Lower leg skin (tissue), 4 donors: ENCODE data around the gene KIT. TPM values are rescaled to one million over a fixed set of nuclear protein-coding genes. Genes with fewer than 3 reads are reported as not detected.

Experiments
- DNase-seq, 2 donors: peaks; one replicate each; pipeline ENCODE4 v3.0.0-alpha.2; 2019; ENCODE audit warnings: low spot score in 2 of 2
- H3K4me3 ChIP-seq: fragments of 200-600 bp; sonication (generic); 2 replicates; pipeline ENCODE4 v1.5.1; 2017; ENCODE audit warnings: mild to moderate bottlenecking, low read depth; ENCODE audit not compliant: poor library complexity, severe bottlenecking
- POLR2A ChIP-seq, 2 donors: fragments of 450-650 bp; IDR thresholded peaks; one replicate each; pipeline ENCODE4 v1.6.1; 2016 to 2017; ENCODE audit warnings: antibody characterized with exemption in 2 of 2, mild to moderate bottlenecking in 1 of 2, moderate library complexity in 1 of 2
- WGBS, 2 donors: methylation state at CpG; one replicate each; pipeline ENCODE4 v1.1.5; 2018; 5-methylcytosine and 5-hydroxymethylcytosine counted together
- intact Hi-C: fragments of 100-400 bp; cut with DNase I; formaldehyde crosslinking; loops from one replicate; pipeline ENCODE4 v1.15.0; 2023; ENCODE audit warnings: low total_unique reads
- total RNA-seq, 4 donors: library from RNA; depleted of rRNA; stranded (reverse); fragments of >200 nt; gene quantifications; one replicate each; pipeline ENCODE4 v1.1.0, GENCODE V29; 2016
- TF ChIP-seq, protein P1 (sequence below), 3 donors: fragments of 450-650 bp; IDR thresholded peaks; one replicate each; pipeline ENCODE4 v1.5.1; 2016; ENCODE audit warnings: antibody characterized with exemption in 3 of 3, mild to moderate bottlenecking in 3 of 3, moderate library complexity in 2 of 3

The KIT gene
- total RNA-seq, 4 donors from 2014 or later: 26.1 to 54.7 (median 36.2) TPM

- 61 to 65% methylated on average over 3 of the region's 3 CpGs for whole genome bisulfite sequencing, 2 donors
- intact Hi-C loops: no loop called here
- TF ChIP-seq, protein P1, sequence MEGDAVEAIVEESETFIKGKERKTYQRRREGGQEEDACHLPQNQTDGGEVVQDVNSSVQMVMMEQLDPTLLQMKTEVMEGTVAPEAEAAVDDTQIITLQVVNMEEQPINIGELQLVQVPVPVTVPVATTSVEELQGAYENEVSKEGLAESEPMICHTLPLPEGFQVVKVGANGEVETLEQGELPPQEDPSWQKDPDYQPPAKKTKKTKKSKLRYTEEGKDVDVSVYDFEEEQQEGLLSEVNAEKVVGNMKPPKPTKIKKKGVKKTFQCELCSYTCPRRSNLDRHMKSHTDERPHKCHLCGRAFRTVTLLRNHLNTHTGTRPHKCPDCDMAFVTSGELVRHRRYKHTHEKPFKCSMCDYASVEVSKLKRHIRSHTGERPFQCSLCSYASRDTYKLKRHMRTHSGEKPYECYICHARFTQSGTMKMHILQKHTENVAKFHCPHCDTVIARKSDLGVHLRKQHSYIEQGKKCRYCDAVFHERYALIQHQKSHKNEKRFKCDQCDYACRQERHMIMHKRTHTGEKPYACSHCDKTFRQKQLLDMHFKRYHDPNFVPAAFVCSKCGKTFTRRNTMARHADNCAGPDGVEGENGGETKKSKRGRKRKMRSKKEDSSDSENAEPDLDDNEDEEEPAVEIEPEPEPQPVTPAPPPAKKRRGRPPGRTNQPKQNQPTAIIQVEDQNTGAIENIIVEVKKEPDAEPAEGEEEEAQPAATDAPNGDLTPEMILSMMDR (IDR thresholded peaks at IDR 0.05): no peak
- no peak for TF ChIP-seq POLR2A (IDR thresholded peaks at IDR 0.05)
- H3K4me3 ChIP-seq: no peak overlapping the region
- no peak for DNase-seq
Observed at GRCh38 chr4:54728368-54728767, 70.6 kb downstream of the KIT start.

DNA sequence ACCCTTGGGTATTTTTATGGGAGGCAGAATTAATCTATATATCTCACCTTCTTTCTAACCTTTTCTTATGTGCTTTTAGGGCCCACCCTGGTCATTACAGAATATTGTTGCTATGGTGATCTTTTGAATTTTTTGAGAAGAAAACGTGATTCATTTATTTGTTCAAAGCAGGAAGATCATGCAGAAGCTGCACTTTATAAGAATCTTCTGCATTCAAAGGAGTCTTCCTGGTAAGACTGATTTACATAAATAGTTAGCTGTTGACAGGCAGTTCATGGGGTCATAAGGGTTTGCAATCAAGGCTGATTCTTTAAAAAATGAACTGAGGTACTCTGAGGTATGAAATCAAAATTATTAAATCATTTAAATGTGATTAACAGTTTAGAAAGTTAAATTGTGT, 71.5 kb downstream of the KIT start:
- DNase-seq: no peak
- TF ChIP-seq, protein P1 (IDR thresholded peaks at IDR 0.05): no peak

DNA sequence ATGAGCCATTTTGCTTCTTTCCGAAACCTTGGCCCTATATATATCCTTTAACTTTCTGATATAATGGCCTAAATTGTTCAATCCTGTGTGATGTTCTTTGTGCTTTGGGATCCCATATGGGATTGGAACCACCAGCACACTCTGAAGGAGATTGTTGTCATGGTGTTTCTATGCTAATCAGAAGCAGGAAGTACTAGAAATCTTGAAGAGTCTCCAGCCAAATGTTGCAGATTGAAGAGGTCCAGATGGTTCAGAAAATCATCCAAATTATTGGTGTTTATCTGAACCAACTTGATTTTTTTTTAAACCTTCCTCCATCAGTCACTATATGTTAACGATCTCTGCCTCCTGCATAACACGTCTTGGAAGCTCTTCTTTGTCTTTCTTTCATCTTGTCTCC, 72.8 kb downstream of the KIT start:
- 79 to 85% methylated on average over 3 of the region's 3 CpGs for WGBS, 2 donors
- intact Hi-C loops: loop anchor here (10.0 kb wide), 1 partner anchor 1334 kb away; no protein-coding TSS in a partner anchor
- DNase-seq: no peak
- TF ChIP-seq, protein P1 (IDR thresholded peaks at IDR 0.05): no peak
- TF ChIP-seq POLR2A (IDR thresholded peaks at IDR 0.05): no peak
- H3K4me3 ChIP-seq: no peak overlapping the region

More for the DNA sequence above, 71.5 kb downstream of the KIT start:
- H3K4me3 ChIP-seq: no peak overlapping the region
- 69 to 72% methylated on average over 1 of the region's 1 CpG for WGBS, 2 donors
- intact Hi-C loops: no loop called here

GRCh38 chr4:54731552-54731951, 73.8 kb downstream of the KIT start:
- no peak for DNase-seq
- no peak for TF ChIP-seq POLR2A (IDR thresholded peaks at IDR 0.05)
- TF ChIP-seq, protein P1 (IDR thresholded peaks at IDR 0.05): no peak
- intact Hi-C loops: loop anchor here (10.0 kb wide), 1 partner anchor 1333 kb away; no protein-coding TSS in a partner anchor
- no peak overlapping the region for H3K4me3 ChIP-seq
- 93 to 97% methylated on average over 3 of the region's 3 CpGs for WGBS, 2 donors

GRCh38 chr4:54731976-54732375, 74.2 kb downstream of the KIT start:
- no peak overlapping the region for H3K4me3 ChIP-seq
- no peak for TF ChIP-seq POLR2A (IDR thresholded peaks at IDR 0.05)
- 69 to 84% methylated on average over 1 of the region's 1 CpG for WGBS, 2 donors
- intact Hi-C loops: loop anchor here (10.0 kb wide), 1 partner anchor 1333 kb away; no protein-coding TSS in a partner anchor
- DNase-seq: no peak

GRCh38 chr4:54737421-54737820, 79.7 kb downstream of the KIT start:
- WGBS, 2 donors: 75 to 88% methylated on average over 1 of the region's 1 CpG
- intact Hi-C loops: loop anchor here (10.0 kb wide), 1 partner anchor 1327 kb away; no protein-coding TSS in a partner anchor
- TF ChIP-seq, protein P1 (IDR thresholded peaks at IDR 0.05): no peak
- no peak for TF ChIP-seq POLR2A (IDR thresholded peaks at IDR 0.05)
- DNase-seq: no peak
- no peak overlapping the region for H3K4me3 ChIP-seq
